NB4 (cell line): ENCODE results near the gene DOCK4.

ENCODE experiments used
- DNase-seq: peaks from one replicate; pipeline ENCODE4 v3.0.0; 2010; ENCODE audit warnings: low read depth
- H3K4me3 ChIP-seq: one replicate; pipeline ENCODE4 v1.5.1; 2011; ENCODE audit warnings: mild to moderate bottlenecking, low read depth, low read length, moderate library complexity
- CTCF ChIP-seq: IDR thresholded peaks from one replicate; pipeline ENCODE4 v1.5.1; 2012; ENCODE audit warnings: low read depth, low read length
- MAX ChIP-seq: IDR thresholded peaks from 2 replicates; pipeline ENCODE4 v1.6.1; 2011; ENCODE audit warnings: low read depth, low read length
- MYC ChIP-seq: IDR thresholded peaks from 2 replicates; pipeline ENCODE4 v1.6.1; 2011; ENCODE audit warnings: low read depth, low read length
- POLR2A ChIP-seq: IDR thresholded peaks from 2 replicates; pipeline ENCODE4 v1.6.1; 2011; ENCODE audit warnings: mild to moderate bottlenecking; ENCODE audit not compliant: insufficient read length; ENCODE audit errors: extremely low read depth

The DOCK4 gene

GRCh38 chr7:112224186-112224585, 18.0 kb upstream of the DOCK4 start:
- TF ChIP-seq POLR2A (no peak), MAX (no peak), MYC (no peak), CTCF (no peak)

GRCh38 chr7:112223310-112223709, 17.1 kb upstream of the DOCK4 start:
- no peak overlapping the region for H3K4me3 ChIP-seq
- TF ChIP-seq MYC (no peak), CTCF (no peak), POLR2A (no peak), MAX (no peak)
- DNase-seq, result no peak

More at GRCh38 chr7:112224186-112224585, 18.0 kb upstream of the DOCK4 start:
- DNase-seq, result no peak
- no peak overlapping the region for H3K4me3 ChIP-seq

GRCh38 chr7:112220877-112221434, 14.8 kb upstream of the DOCK4 start:
- DNase-seq, result no peak
- TF ChIP-seq MYC, result no peak
- no peak overlapping the region for H3K4me3 ChIP-seq

GRCh38 chr7:112215787-112216186, 9.6 kb upstream of the DOCK4 start:
- DNase-seq, result no peak
- TF ChIP-seq MAX (no peak), POLR2A (no peak), CTCF (no peak), MYC (no peak)
- no peak overlapping the region for H3K4me3 ChIP-seq

- no peak for DNase-seq
- TF ChIP-seq MAX, result no peak
- no peak for TF ChIP-seq MYC
- TF ChIP-seq POLR2A, result no peak
Observed at GRCh38 chr7:112214883-112215282, 8.7 kb upstream of the DOCK4 start.

DNA sequence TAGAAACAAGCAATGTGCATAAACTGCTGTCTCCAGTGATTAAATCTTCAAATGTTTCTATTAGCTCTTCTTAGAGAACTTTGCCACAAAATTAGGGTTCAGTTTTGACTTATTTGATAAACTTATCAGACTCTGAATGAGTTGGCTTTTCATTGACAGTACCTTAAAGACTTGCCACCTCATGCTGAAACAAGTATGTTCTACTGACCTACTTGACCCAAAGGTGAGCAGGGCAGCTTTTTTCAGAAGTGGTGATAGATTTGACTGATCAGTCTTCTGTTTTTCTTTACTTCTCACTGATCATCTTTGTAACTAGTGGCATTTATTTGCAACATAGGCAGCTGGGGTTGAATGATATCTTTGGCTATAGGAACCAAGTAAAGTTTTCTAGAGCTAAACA, 8.1 kb upstream of the DOCK4 start:
- no peak overlapping the region for H3K4me3 ChIP-seq
- no peak for TF ChIP-seq POLR2A
- TF ChIP-seq MAX, result no peak
- TF ChIP-seq CTCF, result no peak
- no peak for TF ChIP-seq MYC
- DNase-seq, result no peak

More at GRCh38 chr7:112214883-112215282, 8.7 kb upstream of the DOCK4 start:
- H3K4me3 ChIP-seq, result no peak overlapping the region

- no peak overlapping the region for H3K4me3 ChIP-seq
- TF ChIP-seq MAX (no peak), CTCF (no peak), MYC (no peak), POLR2A (no peak)
- DNase-seq, result no peak
Observed at GRCh38 chr7:112213735-112214134, 7.5 kb upstream of the DOCK4 start.
